HEK293 (cell line): ENCODE data around the gene FBN2.

Experiments used
- CTCF ChIA-PET: fragments of 350-600 bp; formaldehyde crosslinking; extraction: SDS; loops from one replicate; lab custom pipeline; 2021; ENCODE audit warnings: antibody characterized with exemption; lab: Yijun Ruan, JAX
- POLR2A ChIA-PET: fragments of 300-600 bp; formaldehyde crosslinking; extraction: SDS; loops from one replicate; lab custom pipeline; 2020; ENCODE audit warnings: antibody characterized with exemption, inconsistent platforms; lab: Yijun Ruan, JAX
- H3K27ac ChIP-seq: fragments of 200-500 bp; sonication (Bioruptor generic); 2 replicates; pipeline ENCODE4 v1.5.1; 2014; ENCODE audit warnings: low read depth, low read length, control low read depth, inconsistent platforms; ENCODE audit errors: extremely low read depth
- H3K36me3 ChIP-seq, 2 experiments: fragments of 200-500 bp in 1 of 2; sonication (Bioruptor generic) in 1 of 2; 1 replicate in 1 of 2; 2 replicates in 1 of 2; pipeline ENCODE4 v1.5.1; 2014 to 2017; ENCODE audit warnings: inconsistent platforms in 2 of 2, low read length in 2 of 2; ENCODE audit not compliant: control insufficient read depth in 2 of 2, insufficient read depth in 1 of 2
- H3K4me1 ChIP-seq: fragments of 200-500 bp; sonication (Bioruptor generic); 2 replicates; pipeline ENCODE4 v1.5.1; 2014; ENCODE audit warnings: mild to moderate bottlenecking, low read length, inconsistent platforms; ENCODE audit not compliant: control insufficient read depth, insufficient read depth
- H3K4me3 ChIP-seq: 2 replicates; pipeline ENCODE4 v1.5.1; 2011; ENCODE audit warnings: low read depth, mild to moderate bottlenecking, control low read depth, low read length, moderate library complexity
- H3K9me3 ChIP-seq: fragments of 200-500 bp; sonication (Bioruptor generic); 2 replicates; pipeline ENCODE4 v1.5.1; 2014; ENCODE audit warnings: low read depth, low read length, inconsistent platforms; ENCODE audit not compliant: control insufficient read depth, insufficient read depth
- KLF1 ChIP-seq: fragments of 450-650 bp; formaldehyde crosslinking; IDR thresholded peaks from 2 replicates; pipeline ENCODE4 v1.5.1; 2016; ENCODE audit warnings: missing biosample characterization, missing genetic modification characterization
- OSR2 ChIP-seq: fragments of 450-650 bp; formaldehyde crosslinking; IDR thresholded peaks from 2 replicates; pipeline ENCODE4 v1.5.1; 2016; ENCODE audit warnings: missing biosample characterization, missing genetic modification characterization
- SP2 ChIP-seq: fragments of 450-650 bp; formaldehyde crosslinking; IDR thresholded peaks from 2 replicates; pipeline ENCODE4 v1.5.1; 2016; ENCODE audit warnings: missing biosample characterization, missing genetic modification characterization
- ZBTB17 ChIP-seq: fragments of 450-650 bp; formaldehyde crosslinking; IDR thresholded peaks from 2 replicates; pipeline ENCODE4 v1.5.1; 2016; ENCODE audit warnings: missing biosample characterization, missing genetic modification characterization
- ZBTB6 ChIP-seq: fragments of 450-650 bp; formaldehyde crosslinking; IDR thresholded peaks from 2 replicates; pipeline ENCODE4 v1.5.1; 2017; ENCODE audit warnings: missing biosample characterization, missing genetic modification characterization
- ZNF112 ChIP-seq: fragments of 450-650 bp; formaldehyde crosslinking; IDR thresholded peaks from 2 replicates; pipeline ENCODE4 v1.5.0; 2017; ENCODE audit warnings: missing biosample characterization, missing genetic modification characterization
- ZNF138 ChIP-seq: fragments of 450-650 bp; formaldehyde crosslinking; IDR thresholded peaks from 2 replicates; pipeline ENCODE4 v1.5.1; 2016; ENCODE audit warnings: missing biosample characterization, missing genetic modification characterization, borderline replicate concordance
- ZNF146 ChIP-seq: fragments of 450-650 bp; formaldehyde crosslinking; IDR thresholded peaks from 2 replicates; pipeline ENCODE4 v1.5.1; 2016; ENCODE audit warnings: missing biosample characterization, missing genetic modification characterization
- ZNF19 ChIP-seq: fragments of 450-650 bp; formaldehyde crosslinking; IDR thresholded peaks from 2 replicates; pipeline ENCODE4; 2016; ENCODE audit warnings: missing biosample characterization, missing genetic modification characterization, low read depth
- ZNF221 ChIP-seq: fragments of 450-650 bp; formaldehyde crosslinking; IDR thresholded peaks from 2 replicates; pipeline ENCODE4 v1.5.1; 2017; ENCODE audit warnings: missing biosample characterization, missing genetic modification characterization, borderline replicate concordance
- ZNF354C ChIP-seq: fragments of 450-650 bp; formaldehyde crosslinking; IDR thresholded peaks from 2 replicates; pipeline ENCODE4 v1.5.1; 2016; ENCODE audit warnings: missing biosample characterization, missing genetic modification characterization, low read depth, borderline replicate concordance
- ZNF398 ChIP-seq: fragments of 450-650 bp; formaldehyde crosslinking; IDR thresholded peaks from 2 replicates; pipeline ENCODE4 v1.5.1; 2017; ENCODE audit warnings: missing biosample characterization, missing genetic modification characterization
- ZNF473 ChIP-seq: fragments of 450-650 bp; formaldehyde crosslinking; IDR thresholded peaks from 2 replicates; pipeline ENCODE4 v1.5.1; 2017; ENCODE audit warnings: missing biosample characterization, missing genetic modification characterization
- ZNF518A ChIP-seq: fragments of 450-650 bp; formaldehyde crosslinking; conservative IDR thresholded peaks from 2 replicates; pipeline ENCODE4 v1.5.1; 2016; ENCODE audit warnings: low read depth, missing biosample characterization, missing genetic modification characterization
- ZNF529 ChIP-seq: fragments of 450-650 bp; formaldehyde crosslinking; IDR thresholded peaks from 2 replicates; pipeline ENCODE4 v1.5.1; 2017; ENCODE audit warnings: missing genetic modification characterization, missing biosample characterization; ENCODE audit not compliant: insufficient replicate concordance
- ZNF555 ChIP-seq: fragments of 450-650 bp; formaldehyde crosslinking; conservative IDR thresholded peaks from 2 replicates; pipeline ENCODE4 v1.5.1; 2017; ENCODE audit warnings: missing biosample characterization, mild to moderate bottlenecking, missing genetic modification characterization, inconsistent platforms
- ZNF558 ChIP-seq: fragments of 450-650 bp; formaldehyde crosslinking; IDR thresholded peaks from 2 replicates; pipeline ENCODE4 v1.5.1; 2016; ENCODE audit warnings: missing biosample characterization, missing genetic modification characterization
- ZNF621 ChIP-seq: fragments of 450-650 bp; formaldehyde crosslinking; IDR thresholded peaks from 2 replicates; pipeline ENCODE4 v1.5.1; 2017; ENCODE audit warnings: missing biosample characterization, missing genetic modification characterization
- ZNF76 ChIP-seq: fragments of 450-650 bp; formaldehyde crosslinking; IDR thresholded peaks from 2 replicates; pipeline ENCODE4; 2016; ENCODE audit warnings: low read depth, missing biosample characterization, missing genetic modification characterization, borderline replicate concordance
- ZSCAN30 ChIP-seq: fragments of 450-650 bp; IDR thresholded peaks from 2 replicates; pipeline ENCODE4 v1.5.1; 2018; ENCODE audit warnings: missing biosample characterization, mild to moderate bottlenecking, missing genetic modification characterization, moderate library complexity
- ZXDB ChIP-seq: fragments of 450-650 bp; formaldehyde crosslinking; IDR thresholded peaks from 2 replicates; pipeline ENCODE4 v1.5.1; 2016; ENCODE audit warnings: missing biosample characterization, missing genetic modification characterization
- TF ChIP-seq, protein P1 (sequence below): fragments of 450-650 bp; formaldehyde crosslinking; IDR thresholded peaks from 2 replicates; pipeline ENCODE4 v1.5.1; 2016; ENCODE audit warnings: missing biosample characterization, missing genetic modification characterization

Gene FBN2

DNA sequence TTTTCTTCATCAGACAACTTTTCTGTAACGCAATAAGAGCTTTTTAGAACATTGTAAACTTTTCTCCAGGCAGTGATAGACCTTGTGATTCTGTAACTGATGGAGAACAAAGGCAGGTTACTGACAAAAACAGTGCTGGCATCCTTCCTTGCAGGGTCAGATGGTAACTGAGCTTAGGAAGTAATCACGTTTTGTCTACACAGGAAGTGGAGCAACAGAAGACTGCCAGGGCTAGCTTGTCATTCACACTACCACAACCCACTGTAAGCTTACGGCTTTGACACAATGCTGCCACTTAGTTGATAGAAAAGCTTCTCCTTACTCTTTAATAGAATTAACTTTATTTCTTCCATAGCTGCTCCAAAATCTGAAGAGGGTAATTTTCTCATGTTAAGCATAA, 46.8 kb downstream of the FBN2 start (continued):
- no peak for TF ChIP-seq ZNF518A (tag by site-specific recombination)
- TF ChIP-seq ZNF529 (tag by site-specific recombination) = no peak
- no peak for TF ChIP-seq ZSCAN30 (tag by site-specific recombination)
- TF ChIP-seq ZXDB = no peak
- no peak for TF ChIP-seq ZNF19 (tag by site-specific recombination)
- no peak for TF ChIP-seq ZNF76 (tag by site-specific recombination)
- no peak for TF ChIP-seq ZNF555 (tag by site-specific recombination)

- Histone ChIP-seq H3K4me3 (no peak overlapping the region), H3K27ac (no peak overlapping the region), H3K9me3 (no peaks in the 10 kb centered on the region), H3K36me3 (no peaks in the 10 kb centered on the region; a peak in 1 of 3 replicates)
- CTCF ChIA-PET = interaction anchor here (1.3 kb wide), 1 partner anchor 106 kb away, joined by 4 read pairs; no protein-coding TSS in a partner anchor
- TF ChIP-seq ZNF473 (no peak), KLF1 (tag by site-specific recombination) (no peak), OSR2 (tag by site-specific recombination) (no peak), ZNF112 (tag by site-specific recombination) (no peak), ZBTB6 (tag by site-specific recombination) (no peak), ZNF221 (no peak)
- TF ChIP-seq, protein P1, sequence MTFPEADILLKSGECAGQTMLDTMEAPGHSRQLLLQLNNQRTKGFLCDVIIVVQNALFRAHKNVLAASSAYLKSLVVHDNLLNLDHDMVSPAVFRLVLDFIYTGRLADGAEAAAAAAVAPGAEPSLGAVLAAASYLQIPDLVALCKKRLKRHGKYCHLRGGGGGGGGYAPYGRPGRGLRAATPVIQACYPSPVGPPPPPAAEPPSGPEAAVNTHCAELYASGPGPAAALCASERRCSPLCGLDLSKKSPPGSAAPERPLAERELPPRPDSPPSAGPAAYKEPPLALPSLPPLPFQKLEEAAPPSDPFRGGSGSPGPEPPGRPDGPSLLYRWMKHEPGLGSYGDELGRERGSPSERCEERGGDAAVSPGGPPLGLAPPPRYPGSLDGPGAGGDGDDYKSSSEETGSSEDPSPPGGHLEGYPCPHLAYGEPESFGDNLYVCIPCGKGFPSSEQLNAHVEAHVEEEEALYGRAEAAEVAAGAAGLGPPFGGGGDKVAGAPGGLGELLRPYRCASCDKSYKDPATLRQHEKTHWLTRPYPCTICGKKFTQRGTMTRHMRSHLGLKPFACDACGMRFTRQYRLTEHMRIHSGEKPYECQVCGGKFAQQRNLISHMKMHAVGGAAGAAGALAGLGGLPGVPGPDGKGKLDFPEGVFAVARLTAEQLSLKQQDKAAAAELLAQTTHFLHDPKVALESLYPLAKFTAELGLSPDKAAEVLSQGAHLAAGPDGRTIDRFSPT (tag by site-specific recombination) = no peak
- TF ChIP-seq, all 188 proteins: peak for 0
- no peaks in the 10 kb centered on the region for H3K4me1 ChIP-seq
- POLR2A ChIA-PET = no interaction called here
Observed at GRCh38 chr5:128490761-128491160, 47.3 kb downstream of the FBN2 start.

GRCh38 chr5:128487041-128487440, 51.0 kb downstream of the FBN2 start:
- TF ChIP-seq ZNF354C (tag by site-specific recombination) (no peak), ZNF146 (tag by site-specific recombination) (no peak), SP2 (no peak), ZNF398 (tag by site-specific recombination) (no peak), ZNF558 (tag by site-specific recombination) (no peak), ZBTB17 (no peak), ZNF138 (tag by site-specific recombination) (no peak), ZNF621 (tag by site-specific recombination) (no peak)
- CTCF ChIA-PET = no interaction called here
- no peak overlapping the region for H3K4me3 ChIP-seq
- POLR2A ChIA-PET = no interaction called here
- no peak overlapping the region for H3K27ac ChIP-seq
- no peaks in the 10 kb centered on the region; a peak in 1 of 3 replicates for H3K36me3 ChIP-seq
- no peaks in the 10 kb centered on the region for H3K9me3 ChIP-seq
- H3K4me1 ChIP-seq = no peaks in the 10 kb centered on the region
